ENCODE results near the gene IGFBP2. TPM values are rescaled to one million over a fixed set of nuclear protein-coding genes. Genes with fewer than 3 reads are reported as not detected.

The IGFBP2 gene
- total RNA-seq, 1 experiment from 2014 or later = 175 TPM

DNA sequence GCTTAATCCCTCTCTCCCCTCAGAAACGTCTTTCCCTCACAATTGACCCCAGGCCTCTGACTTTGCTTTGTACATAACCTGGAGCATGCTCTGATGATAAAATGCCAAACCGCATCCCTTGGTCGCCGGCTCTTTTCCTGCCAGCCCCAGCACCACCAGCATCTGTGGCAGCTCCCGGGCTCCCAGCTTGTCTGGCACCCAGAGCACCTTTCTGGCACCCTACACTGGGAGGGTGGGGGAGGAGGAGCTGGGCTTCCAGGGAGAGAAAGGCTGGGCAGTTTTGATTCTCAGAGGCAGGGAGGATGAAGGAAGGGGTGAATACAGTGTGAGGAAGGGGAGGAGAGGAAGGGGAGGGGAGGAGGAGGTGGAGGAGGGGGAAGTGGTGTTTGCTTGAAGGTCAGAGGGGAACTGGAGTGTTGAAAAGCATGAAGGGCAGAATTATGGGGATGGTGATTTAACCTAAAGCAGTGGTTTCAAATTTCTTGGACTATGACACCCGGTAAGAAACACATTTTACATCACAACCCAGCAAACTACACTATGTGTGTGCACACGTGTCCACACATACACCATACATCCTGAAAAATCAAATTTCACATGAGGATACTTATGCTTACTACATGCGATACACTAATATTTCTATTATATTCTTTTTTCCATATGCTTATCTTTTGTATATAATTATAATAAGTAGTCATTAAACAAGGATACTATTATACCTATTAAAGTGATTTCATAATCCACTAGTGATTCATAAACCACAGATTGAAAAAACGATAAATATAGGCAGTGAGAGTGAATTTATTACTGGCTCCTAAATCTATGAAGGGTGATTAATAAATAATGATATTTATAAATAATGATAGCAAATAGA is 30.0 kb upstream of the IGFBP2 start:
- no peaks in the 10 kb centered on the region for H3K27me3 ChIP-seq
- H3K4me1 ChIP-seq = peaks cover 7% of the 10 kb centered on the region; the same call in 1 of the 2 replicates
- H3K27ac ChIP-seq = no peak overlapping the region
- no peaks in the 10 kb centered on the region for H3K9me3 ChIP-seq (replicated peaks)
- DNase-seq = peak in 1 of 2 experiments; percentile 21
- H3K36me3 ChIP-seq = no peaks in the 10 kb centered on the region
- H3K4me3 ChIP-seq = no peak overlapping the region

DNA sequence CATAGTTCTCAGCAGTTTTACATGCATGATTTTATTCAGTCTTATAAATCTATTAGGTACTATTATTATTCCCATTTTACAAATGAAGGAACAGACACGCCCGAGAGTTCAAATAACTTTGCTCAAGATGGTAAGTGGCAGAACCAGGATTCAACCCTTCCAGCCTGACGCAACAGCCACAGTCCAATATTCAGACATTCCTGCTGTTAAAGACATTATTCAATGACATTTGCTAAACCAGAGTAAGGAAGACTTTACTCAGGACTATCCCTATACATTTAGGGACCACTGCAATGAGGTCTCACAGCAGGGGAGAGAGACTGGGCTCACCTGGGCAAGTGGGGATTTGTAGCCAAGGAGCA is 29.4 kb upstream of the IGFBP2 start:
- Histone ChIP-seq H3K27ac (no peak overlapping the region), H3K4me1 (0 out of 2 replicates have a peak, but pooled peaks cover 7% of the 10 kb centered on the region), H3K36me3 (no peaks in the 10 kb centered on the region), H3K9me3 (replicated peaks) (no peaks in the 10 kb centered on the region), H3K27me3 (no peaks in the 10 kb centered on the region), H3K4me3 (no peak overlapping the region)
- DNase-seq = no peak

DNA sequence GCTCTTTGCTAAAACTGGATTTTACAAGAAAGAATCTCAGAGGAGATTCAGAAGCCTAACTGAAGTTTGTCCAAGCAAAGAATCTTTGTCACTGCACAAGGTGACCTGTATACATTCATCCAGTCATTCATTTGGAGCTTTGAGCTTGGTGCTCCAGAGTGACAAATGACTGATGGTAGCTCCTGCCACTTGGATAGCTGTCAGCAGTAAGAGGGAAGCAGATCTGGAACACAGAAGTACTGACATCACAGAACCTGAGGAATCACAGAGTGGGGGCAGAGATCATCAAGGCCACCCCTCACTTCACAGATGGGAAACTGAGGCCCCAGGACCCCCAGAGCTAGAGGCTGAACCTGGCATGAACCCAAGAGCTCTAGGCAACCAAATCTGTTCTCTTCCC is 28.8 kb upstream of the IGFBP2 start:
- H3K4me3 ChIP-seq = no peak overlapping the region
- no peak for DNase-seq
- H3K27me3 ChIP-seq = no peaks in the 10 kb centered on the region
- 0 out of 2 replicates have a peak, but pooled peaks cover 7% of the 10 kb centered on the region for H3K4me1 ChIP-seq
- no peaks in the 10 kb centered on the region for H3K9me3 ChIP-seq (replicated peaks)
- no peak overlapping the region for H3K27ac ChIP-seq
- H3K36me3 ChIP-seq = no peaks in the 10 kb centered on the region

DNA sequence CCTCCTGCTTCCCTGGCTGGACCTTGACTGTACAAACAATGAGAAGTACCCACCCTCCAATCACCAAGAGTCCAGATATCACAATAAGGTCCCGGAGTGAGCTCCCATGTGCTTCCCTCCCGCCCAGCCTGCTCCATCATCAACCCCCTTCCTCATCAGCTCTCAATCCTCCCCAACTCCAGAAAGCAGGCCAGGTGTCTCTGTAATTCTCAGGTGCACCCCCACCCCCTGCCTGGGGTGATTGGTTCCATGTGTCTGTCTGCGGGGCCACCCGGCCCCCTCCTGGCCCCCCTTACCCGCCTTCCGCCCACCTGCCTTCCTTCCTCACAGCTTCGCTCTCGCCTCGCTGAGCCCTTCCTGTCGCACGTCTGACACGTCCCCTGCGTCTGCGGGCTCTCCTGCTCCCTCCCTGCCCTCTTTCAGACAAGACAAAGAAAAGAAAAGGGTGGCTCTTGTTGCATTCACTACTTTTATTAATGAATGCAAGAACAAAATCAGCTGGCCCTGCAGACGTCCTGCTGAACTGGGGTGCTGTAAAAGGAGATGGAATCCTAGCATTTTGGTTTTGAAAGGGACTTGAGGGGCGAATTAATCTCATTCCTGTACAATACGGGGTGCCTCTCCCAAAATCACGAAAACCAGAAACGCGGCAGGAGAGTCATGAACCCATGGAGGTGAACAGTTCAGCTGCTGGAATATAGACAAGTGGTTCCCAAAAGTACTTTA is 26.5 kb upstream of the IGFBP2 start:
- Histone ChIP-seq H3K9me3 (replicated peaks) (no peaks in the 10 kb centered on the region), H3K27me3 (no peaks in the 10 kb centered on the region), H3K27ac (no peak overlapping the region), H3K36me3 (no peaks in the 10 kb centered on the region), H3K4me3 (peak overlapping the region; percentile 46), H3K4me1 (0 out of 2 replicates have a peak, but pooled peaks cover 7% of the 10 kb centered on the region)
- DNase-seq = peak; percentile 67 to 69

DNA sequence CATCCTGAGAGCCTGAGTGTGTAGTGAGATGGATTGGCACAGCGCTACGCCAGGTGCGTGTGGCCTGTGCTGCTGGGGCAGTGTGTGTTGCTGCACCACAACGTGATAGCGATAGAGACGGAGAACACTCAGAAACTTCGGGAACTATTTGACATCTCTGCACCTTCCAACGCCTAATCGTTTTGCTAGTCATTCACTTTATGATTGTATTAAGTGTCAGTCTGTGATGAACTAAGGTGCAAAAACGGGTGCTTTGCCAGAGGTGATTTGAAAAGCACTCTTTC is 26.0 kb upstream of the IGFBP2 start:
- DNase-seq = no peak
- H3K27me3 ChIP-seq = no peaks in the 10 kb centered on the region
- 0 out of 2 replicates have a peak, but pooled peaks cover 7% of the 10 kb centered on the region for H3K4me1 ChIP-seq
- no peaks in the 10 kb centered on the region for H3K9me3 ChIP-seq (replicated peaks)
- H3K36me3 ChIP-seq = no peaks in the 10 kb centered on the region
- no peak overlapping the region for H3K27ac ChIP-seq
- H3K4me3 ChIP-seq = no peak overlapping the region

DNA sequence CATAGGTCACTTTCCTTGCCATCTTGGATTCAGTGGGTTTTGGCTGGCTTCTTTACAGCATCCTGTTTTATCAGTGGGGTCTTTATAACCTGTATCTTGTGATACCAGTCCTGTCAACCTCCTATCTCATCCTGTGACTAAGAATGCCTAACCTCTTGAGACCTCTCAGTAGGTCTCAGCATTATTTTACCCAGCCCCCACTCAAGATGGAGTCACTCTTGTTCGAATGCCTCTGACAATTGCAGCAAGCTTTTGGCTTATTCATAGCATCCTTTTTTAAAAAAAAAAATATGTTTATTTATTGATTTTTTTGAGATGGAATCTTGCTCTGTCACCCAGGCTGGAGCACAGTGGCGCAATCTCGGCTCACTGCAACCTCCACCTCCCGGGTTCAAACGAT is 24.7 kb upstream of the IGFBP2 start:
- DNase-seq = no peak

DNA sequence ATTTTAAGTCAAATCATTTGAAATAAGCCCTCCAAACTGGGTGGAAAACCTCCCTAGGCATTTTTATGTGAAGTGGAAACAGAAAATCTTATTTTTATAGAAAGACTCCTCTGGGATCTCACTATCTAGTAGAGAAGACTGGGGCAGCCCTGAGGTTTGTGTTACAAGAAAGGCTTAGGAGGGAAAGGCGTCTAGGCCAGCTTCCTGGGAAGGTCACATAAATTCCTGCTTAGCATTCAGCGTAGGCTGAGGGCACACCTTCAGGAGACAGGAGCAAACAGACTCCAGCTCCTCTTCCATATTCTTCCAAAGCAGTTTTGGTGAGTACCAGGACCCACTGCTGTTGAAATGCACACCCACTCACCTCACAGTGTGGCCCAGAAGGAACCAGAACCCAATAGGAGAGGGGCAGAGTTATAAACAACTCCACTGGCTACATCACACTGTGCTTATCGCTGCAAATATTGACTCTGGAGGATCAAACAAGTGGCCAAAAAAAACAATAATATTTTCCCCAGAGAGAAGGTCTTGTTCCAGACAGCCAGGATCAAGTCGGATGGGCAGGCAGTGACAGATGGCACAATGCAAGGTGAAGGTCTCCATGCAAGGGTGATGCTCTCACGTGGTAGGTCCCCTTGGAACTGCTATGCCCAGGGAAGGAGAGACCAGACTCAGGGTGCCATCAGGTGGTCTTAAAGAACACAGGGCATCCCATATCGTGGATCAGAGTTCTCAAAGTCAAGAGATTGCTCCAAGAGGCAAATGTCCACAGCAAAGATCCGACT is 17.7 kb upstream of the IGFBP2 start:
- Histone ChIP-seq H3K4me3 (no peak overlapping the region), H3K4me1 (peaks cover 23% of the 10 kb centered on the region), H3K27me3 (no peaks in the 10 kb centered on the region), H3K27ac (no peak overlapping the region), H3K9me3 (replicated peaks) (no peaks in the 10 kb centered on the region), H3K36me3 (no peaks in the 10 kb centered on the region)
- DNase-seq = no peak

More for the DNA sequence above, 24.7 kb upstream of the IGFBP2 start:
- Histone ChIP-seq H3K4me3 (no peak overlapping the region), H3K9me3 (replicated peaks) (no peaks in the 10 kb centered on the region), H3K27ac (no peak overlapping the region), H3K27me3 (no peaks in the 10 kb centered on the region), H3K4me1 (0 out of 2 replicates have a peak, but pooled peaks cover 1% of the 10 kb centered on the region), H3K36me3 (no peaks in the 10 kb centered on the region)

DNA sequence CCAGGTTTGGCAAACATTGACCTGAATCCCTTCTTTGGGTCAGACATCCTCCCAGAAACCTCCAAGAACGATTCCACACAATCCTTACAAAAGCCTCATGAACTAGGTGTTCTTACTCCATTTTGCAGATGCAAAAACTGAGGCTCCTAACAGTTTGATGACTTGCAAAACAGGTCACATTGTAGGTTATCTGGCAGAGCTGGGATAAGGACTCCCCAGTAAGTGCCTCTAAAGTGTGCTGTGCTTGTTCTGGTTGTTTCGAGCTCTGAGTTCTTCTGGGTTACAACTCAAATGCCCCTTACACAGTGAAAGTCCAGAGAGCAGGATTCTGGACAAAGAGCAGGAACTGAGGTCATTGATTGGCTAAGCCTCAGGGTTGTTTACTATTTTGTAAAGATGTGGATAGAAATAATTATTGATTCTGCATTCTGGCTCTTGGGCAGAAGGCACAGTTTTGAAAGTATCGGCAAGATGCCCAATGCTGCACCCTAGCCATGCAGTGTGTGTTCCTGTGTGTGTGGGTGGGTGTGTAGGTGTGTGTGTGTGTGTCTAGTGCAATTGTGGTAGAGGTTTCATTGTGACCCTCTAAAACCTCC is 17.0 kb upstream of the IGFBP2 start:
- Histone ChIP-seq H3K27ac (no peak overlapping the region), H3K27me3 (no peaks in the 10 kb centered on the region), H3K36me3 (no peaks in the 10 kb centered on the region), H3K4me1 (peaks cover 30% of the 10 kb centered on the region), H3K4me3 (no peak overlapping the region), H3K9me3 (replicated peaks) (no peaks in the 10 kb centered on the region)
- DNase-seq = no peak

DNA sequence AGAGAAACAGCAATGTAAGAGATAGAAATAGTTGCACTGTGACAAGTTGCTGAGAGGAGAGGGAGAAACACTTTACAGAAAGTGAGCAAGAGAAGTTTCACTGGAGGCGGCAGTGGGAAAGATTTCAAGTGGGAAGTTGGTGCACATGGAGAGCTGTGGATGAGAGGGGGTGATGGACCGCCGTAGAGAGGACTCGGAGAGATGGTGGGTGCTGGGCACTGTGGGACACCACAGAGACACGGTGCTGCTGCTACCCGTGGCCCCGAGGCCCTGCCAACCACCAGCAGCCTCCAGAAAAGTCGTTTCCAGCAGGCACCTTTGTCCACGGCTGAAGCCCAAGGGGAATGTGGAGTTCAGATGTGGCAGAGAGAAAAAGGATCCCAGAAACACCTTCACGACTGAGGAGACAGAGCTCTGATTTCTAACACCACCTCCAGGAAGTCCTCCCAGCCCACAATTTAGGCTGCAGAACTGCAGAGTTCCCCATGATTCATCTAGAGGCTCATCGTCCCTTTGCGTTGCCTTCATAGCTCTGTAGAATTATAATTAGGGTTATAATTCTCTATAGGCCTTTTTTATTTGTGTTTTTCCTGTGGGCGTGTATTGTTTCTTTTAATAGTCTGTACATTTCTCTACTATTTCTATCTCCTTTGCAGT is 15.9 kb upstream of the IGFBP2 start:
- Histone ChIP-seq H3K4me1 (peaks cover 36% of the 10 kb centered on the region), H3K9me3 (replicated peaks) (no peaks in the 10 kb centered on the region), H3K36me3 (no peaks in the 10 kb centered on the region), H3K27me3 (no peaks in the 10 kb centered on the region), H3K27ac (no peak overlapping the region), H3K4me3 (no peak overlapping the region)
- DNase-seq = no peak

DNA sequence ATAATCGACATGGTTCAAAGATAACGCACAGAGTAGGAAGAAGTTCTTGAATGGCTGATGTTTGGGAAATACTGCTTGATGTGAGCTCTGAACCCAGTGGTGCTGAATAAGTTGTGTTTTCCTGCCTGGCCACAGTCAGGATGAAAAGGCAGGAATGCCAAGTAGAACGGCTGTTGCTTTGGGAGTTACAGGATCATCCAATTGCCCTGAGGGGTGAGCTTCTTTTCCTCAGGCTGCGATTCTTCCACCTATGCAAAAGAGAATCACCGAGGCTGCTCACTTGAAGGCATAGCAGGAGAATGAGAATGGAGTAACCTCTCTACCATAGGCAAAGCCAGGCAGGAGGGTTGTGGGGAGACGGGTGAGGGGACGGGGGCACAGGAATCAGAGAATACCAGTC is 14.4 kb upstream of the IGFBP2 start:
- Histone ChIP-seq H3K27ac (peak overlapping the region; percentile 92), H3K36me3 (no peaks in the 10 kb centered on the region), H3K4me3 (peak overlapping the region; percentile 28), H3K27me3 (no peaks in the 10 kb centered on the region), H3K4me1 (peaks cover 36% of the 10 kb centered on the region), H3K9me3 (replicated peaks) (no peaks in the 10 kb centered on the region)
- DNase-seq = peak; percentile 54 to 79

DNA sequence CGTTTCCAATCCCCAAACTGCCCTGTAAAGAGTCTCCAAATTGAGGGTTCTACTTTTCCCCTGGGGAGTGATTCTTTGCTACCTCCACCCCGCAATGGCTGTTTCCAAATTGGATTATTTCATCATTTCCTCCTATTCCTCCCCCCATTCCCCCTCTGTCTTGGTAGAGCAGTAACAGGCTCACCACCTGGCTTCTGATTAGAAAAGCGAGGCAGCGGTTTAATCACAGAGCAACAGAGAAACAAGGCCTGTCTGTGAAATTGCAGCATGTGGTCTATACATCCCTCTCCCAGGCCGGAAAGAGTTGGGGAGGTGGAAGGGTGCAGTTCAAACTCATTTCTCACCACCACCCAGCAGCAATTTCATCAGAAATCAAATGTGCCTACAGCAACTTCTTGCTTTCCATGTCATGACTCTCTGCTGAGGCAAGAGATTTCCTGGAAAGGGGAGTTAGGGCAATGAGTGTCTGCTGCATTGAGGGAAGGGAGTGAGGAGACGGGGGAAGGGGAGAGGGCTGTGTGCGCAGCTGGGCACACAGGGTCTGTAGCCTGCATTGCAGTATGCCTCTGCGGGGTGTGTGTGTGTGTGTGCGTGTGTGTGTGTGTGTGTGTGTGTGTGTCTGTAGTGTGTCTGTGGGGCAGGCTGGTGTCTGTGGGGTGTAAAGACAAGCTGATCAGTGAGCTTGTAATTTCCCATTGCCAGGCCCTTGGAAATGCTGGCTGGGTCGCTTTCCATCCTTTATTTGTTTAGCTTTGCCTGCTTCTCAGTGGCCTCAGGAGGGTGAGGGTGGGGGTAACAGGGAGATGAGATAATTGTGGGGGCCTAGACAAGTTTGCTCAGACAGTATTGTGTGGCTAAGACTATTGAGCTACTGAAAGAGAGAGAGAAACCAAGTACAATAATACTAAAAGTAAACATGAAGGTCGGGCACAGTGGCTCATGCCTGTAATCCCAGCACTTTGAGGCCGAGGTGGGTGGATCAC is 13.5 kb upstream of the IGFBP2 start:
- Histone ChIP-seq H3K9me3 (replicated peaks) (no peaks in the 10 kb centered on the region), H3K36me3 (no peaks in the 10 kb centered on the region), H3K27me3 (no peaks in the 10 kb centered on the region), H3K27ac (peak overlapping the region; percentile 92), H3K4me3 (peak overlapping the region; percentile 28), H3K4me1 (peaks cover 36% of the 10 kb centered on the region)
- peak; percentile 76 to 89 for DNase-seq

DNA sequence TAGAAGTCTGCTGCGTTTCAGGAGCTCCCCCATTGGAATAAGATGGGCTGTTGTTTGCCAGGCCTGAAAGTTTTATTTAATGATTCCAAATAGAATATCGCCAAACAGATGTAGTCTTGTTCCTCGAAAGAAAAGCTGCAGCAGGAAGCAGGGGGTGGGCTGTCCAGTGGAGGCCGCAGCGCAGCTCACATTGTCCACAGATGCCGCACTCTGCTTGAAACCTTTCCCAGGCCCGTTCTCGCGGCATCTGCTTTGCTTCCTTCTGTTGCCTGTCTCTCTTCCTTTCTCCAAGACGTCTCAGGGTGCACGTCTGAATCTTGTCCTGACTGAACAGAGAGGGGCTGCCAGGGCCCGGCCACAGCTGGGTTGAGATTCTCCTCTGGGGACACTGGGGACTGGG is 12.4 kb upstream of the IGFBP2 start:
- Histone ChIP-seq H3K9me3 (replicated peaks) (no peaks in the 10 kb centered on the region), H3K4me3 (no peak overlapping the region), H3K27ac (peak overlapping the region; percentile 18; the same call in 1 of the 2 replicates), H3K27me3 (no peaks in the 10 kb centered on the region), H3K4me1 (peaks cover 36% of the 10 kb centered on the region), H3K36me3 (no peaks in the 10 kb centered on the region)
- DNase-seq = peak in 1 of 2 experiments; percentile 29

DNA sequence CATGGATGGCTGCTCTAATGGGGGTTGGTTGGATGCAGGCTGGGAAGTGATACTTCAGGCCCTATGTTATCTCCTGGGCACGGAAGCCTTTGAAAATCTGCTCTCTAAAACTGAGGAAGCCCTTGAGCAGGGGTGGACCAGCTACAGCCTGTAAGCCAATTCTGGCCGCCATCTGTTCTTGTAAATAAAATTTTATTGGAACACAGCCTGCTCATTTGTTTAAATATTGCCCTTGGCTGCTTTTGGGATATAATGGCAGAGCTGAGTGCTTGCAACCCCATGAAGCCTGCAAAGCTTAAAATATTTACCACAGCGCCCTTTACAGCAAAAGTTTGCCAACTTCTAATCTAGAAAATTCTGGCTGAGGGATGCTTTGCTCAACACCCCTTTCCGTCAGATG is 11.9 kb upstream of the IGFBP2 start:
- peak in 1 of 2 experiments; percentile 54 for DNase-seq
- Histone ChIP-seq H3K4me1 (peaks cover 36% of the 10 kb centered on the region), H3K27me3 (no peaks in the 10 kb centered on the region), H3K27ac (peak overlapping the region; percentile 18; the same call in 1 of the 2 replicates), H3K9me3 (replicated peaks) (no peaks in the 10 kb centered on the region), H3K4me3 (no peak overlapping the region), H3K36me3 (no peaks in the 10 kb centered on the region)
